ENCODE results near the gene OTOF. TPM values are rescaled to one million over a fixed set of nuclear protein-coding genes. Genes with fewer than 3 reads are reported as not detected.

The OTOF gene
- total RNA-seq, 1 experiment from 2014 or later: 0.26 TPM

DNA sequence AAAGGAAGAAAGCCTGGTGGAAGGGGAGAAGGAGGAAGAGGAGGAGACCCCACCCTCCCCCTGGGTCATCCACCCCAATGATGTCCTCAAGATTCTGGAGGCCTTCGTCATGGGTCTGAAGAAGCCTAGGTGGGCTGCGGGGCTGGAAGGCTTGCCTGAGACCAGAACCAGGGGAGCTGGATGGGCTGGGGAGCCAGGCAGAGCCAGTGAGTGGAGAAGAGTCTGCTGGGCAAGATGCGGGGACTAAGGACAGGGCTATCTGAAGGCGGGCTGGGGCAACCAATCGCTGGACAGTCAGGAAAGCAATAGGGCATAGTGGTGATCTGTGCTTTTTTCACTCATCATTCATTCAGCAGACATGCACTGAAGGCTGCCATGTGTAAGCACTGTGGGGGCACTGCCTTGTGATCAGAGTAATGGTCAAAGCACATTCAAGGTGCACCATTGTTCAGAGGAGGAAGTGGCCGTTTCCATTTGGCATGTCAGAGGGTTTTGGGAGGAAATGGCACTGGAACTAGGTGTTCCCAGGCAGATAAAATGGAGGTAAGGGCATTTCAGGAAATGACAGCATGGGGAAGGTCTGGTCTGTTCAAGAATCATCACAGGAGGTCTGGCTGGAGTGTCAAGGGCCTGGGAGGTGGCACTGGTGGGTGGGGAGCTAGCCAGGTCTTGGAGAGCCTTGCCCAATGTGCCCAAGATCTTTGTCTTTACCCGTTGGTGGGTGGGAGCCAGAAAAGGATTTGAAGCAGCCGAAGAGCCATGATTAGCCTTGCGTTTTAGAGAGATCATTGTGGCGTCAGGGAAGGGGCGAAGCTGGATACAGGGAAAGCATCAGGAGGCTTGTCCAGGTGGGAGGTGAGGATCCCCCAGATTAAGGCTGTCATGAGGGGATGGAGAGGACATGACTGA lies 24.2 kb downstream of the OTOF start (continued):
- TF ChIP-seq, protein P1, sequence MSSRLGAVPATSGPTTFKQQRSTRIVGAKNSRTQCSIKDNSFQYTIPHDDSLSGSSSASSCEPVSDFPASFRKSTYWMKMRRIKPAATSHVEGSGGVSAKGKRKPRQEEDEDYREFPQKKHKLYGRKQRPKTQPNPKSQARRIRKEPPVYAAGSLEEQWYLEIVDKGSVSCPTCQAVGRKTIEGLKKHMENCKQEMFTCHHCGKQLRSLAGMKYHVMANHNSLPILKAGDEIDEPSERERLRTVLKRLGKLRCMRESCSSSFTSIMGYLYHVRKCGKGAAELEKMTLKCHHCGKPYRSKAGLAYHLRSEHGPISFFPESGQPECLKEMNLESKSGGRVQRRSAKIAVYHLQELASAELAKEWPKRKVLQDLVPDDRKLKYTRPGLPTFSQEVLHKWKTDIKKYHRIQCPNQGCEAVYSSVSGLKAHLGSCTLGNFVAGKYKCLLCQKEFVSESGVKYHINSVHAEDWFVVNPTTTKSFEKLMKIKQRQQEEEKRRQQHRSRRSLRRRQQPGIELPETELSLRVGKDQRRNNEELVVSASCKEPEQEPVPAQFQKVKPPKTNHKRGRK (CRISPR knock-in tag; IDR thresholded peaks at IDR 0.05; ENCODE audit: borderline replicate concordance): no peak
- TF ChIP-seq IRF2 (CRISPR knock-in tag; IDR thresholded peaks at IDR 0.05; ENCODE audit: borderline replicate concordance, low read depth): no peak
- no peak for TF ChIP-seq ZNF138 (CRISPR knock-in tag; conservative IDR thresholded peaks at IDR 0.05)
- TF ChIP-seq, protein P2, sequence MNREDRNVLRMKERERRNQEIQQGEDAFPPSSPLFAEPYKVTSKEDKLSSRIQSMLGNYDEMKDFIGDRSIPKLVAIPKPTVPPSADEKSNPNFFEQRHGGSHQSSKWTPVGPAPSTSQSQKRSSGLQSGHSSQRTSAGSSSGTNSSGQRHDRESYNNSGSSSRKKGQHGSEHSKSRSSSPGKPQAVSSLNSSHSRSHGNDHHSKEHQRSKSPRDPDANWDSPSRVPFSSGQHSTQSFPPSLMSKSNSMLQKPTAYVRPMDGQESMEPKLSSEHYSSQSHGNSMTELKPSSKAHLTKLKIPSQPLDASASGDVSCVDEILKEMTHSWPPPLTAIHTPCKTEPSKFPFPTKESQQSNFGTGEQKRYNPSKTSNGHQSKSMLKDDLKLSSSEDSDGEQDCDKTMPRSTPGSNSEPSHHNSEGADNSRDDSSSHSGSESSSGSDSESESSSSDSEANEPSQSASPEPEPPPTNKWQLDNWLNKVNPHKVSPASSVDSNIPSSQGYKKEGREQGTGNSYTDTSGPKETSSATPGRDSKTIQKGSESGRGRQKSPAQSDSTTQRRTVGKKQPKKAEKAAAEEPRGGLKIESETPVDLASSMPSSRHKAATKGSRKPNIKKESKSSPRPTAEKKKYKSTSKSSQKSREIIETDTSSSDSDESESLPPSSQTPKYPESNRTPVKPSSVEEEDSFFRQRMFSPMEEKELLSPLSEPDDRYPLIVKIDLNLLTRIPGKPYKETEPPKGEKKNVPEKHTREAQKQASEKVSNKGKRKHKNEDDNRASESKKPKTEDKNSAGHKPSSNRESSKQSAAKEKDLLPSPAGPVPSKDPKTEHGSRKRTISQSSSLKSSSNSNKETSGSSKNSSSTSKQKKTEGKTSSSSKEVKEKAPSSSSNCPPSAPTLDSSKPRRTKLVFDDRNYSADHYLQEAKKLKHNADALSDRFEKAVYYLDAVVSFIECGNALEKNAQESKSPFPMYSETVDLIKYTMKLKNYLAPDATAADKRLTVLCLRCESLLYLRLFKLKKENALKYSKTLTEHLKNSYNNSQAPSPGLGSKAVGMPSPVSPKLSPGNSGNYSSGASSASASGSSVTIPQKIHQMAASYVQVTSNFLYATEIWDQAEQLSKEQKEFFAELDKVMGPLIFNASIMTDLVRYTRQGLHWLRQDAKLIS (CRISPR knock-in tag; IDR thresholded peaks at IDR 0.05; ENCODE audit: borderline replicate concordance): no peak
- TF ChIP-seq, protein P3, sequence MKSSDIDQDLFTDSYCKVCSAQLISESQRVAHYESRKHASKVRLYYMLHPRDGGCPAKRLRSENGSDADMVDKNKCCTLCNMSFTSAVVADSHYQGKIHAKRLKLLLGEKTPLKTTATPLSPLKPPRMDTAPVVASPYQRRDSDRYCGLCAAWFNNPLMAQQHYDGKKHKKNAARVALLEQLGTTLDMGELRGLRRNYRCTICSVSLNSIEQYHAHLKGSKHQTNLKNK (CRISPR knock-in tag; IDR thresholded peaks at IDR 0.05): no peak
- TF ChIP-seq, protein P4, sequence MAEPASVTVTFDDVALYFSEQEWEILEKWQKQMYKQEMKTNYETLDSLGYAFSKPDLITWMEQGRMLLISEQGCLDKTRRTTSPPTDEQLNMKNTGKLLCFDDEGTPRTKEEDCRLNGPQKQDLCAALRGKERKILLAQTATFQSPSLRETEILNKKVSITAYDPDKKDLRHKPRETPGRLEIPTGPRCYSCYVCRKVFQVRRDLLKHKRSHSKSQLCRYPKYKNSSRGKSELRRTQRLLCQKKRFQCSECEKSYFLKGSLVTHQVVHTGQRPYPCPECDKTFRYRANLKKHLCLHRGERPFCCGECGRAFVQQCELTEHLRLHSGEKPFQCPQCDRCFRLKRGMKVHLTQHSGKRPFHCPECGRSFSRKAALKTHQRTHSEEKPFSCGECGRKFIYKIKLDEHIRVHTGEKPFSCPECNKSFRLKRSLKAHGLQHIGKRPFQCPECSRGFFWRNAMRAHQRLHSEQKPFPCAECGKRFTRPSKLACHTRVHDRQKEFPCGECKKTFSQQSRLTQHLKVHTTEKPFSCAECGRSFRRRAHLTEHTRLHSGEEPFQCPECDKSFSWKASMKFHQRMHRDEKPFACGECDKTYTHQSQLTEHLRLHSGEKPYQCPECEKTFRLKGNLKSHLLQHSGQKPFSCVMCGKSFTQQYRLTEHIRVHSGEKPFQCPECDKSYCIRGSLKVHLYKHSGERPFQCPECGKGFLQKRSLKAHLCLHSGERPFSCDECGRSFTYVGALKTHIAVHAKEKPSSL (CRISPR knock-in tag; conservative IDR thresholded peaks at IDR 0.05): no peak
- TF ChIP-seq TCF7 (CRISPR knock-in tag; IDR thresholded peaks at IDR 0.05; ENCODE audit: low read depth): no peak
- no peak for TF ChIP-seq ATF1 (CRISPR knock-in tag; IDR thresholded peaks at IDR 0.05)
- no peak for TF ChIP-seq TEAD4 (CRISPR knock-in tag; IDR thresholded peaks at IDR 0.05)
- no peak for TF ChIP-seq ETV6 (CRISPR knock-in tag; IDR thresholded peaks at IDR 0.05)
- TF ChIP-seq, protein P5, sequence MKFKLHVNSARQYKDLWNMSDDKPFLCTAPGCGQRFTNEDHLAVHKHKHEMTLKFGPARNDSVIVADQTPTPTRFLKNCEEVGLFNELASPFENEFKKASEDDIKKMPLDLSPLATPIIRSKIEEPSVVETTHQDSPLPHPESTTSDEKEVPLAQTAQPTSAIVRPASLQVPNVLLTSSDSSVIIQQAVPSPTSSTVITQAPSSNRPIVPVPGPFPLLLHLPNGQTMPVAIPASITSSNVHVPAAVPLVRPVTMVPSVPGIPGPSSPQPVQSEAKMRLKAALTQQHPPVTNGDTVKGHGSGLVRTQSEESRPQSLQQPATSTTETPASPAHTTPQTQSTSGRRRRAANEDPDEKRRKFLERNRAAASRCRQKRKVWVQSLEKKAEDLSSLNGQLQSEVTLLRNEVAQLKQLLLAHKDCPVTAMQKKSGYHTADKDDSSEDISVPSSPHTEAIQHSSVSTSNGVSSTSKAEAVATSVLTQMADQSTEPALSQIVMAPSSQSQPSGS (CRISPR knock-in tag; IDR thresholded peaks at IDR 0.05; ENCODE audit: borderline replicate concordance, low read depth): no peak
- TF ChIP-seq NR3C1 (CRISPR knock-in tag; conservative IDR thresholded peaks at IDR 0.05; ENCODE audit: low read depth): no peak
- TF ChIP-seq ZNF317 (CRISPR knock-in tag; IDR thresholded peaks at IDR 0.05; ENCODE audit: borderline replicate concordance, low read depth): no peak
- TF ChIP-seq PRRX2 (CRISPR knock-in tag; IDR thresholded peaks at IDR 0.05): no peak

GRCh38 chr2:26451700-26452099 lies 26.2 kb downstream of the OTOF start:
- POLR2A ChIA-PET: no interaction called here
- CTCF ChIA-PET: interaction anchor here (0.9 to 1.1 kb wide), 2 partner anchors 9 to 18 kb away, joined by 3 to 4 read pairs; no protein-coding TSS in a partner anchor
- Mint-ChIP-seq H3K36me3 (no peaks in the 10 kb centered on the region), H3K9me3 (peaks cover 7% of the 10 kb centered on the region), H3K27ac (no peak overlapping the region), H3K27me3 (ENCODE audit: low read depth) (no peaks in the 10 kb centered on the region), H3K4me1 (no peaks in the 10 kb centered on the region), H3K4me3 (no peak overlapping the region)
- no peak for ATAC-seq
- DNase-seq (ENCODE audit: low spot score): no peak
- TF ChIP-seq SMAD3 (CRISPR knock-in tag; IDR thresholded peaks at IDR 0.05; ENCODE audit: borderline replicate concordance) (no peak), GABPB1 (CRISPR knock-in tag; IDR thresholded peaks at IDR 0.05) (no peak), CBFB (CRISPR knock-in tag; IDR thresholded peaks at IDR 0.05; ENCODE audit: low read depth) (no peak), AR (CRISPR knock-in tag; IDR thresholded peaks at IDR 0.05) (no peak), RORB (CRISPR knock-in tag; IDR thresholded peaks at IDR 0.05) (no peak)
- TF ChIP-seq, protein P6, sequence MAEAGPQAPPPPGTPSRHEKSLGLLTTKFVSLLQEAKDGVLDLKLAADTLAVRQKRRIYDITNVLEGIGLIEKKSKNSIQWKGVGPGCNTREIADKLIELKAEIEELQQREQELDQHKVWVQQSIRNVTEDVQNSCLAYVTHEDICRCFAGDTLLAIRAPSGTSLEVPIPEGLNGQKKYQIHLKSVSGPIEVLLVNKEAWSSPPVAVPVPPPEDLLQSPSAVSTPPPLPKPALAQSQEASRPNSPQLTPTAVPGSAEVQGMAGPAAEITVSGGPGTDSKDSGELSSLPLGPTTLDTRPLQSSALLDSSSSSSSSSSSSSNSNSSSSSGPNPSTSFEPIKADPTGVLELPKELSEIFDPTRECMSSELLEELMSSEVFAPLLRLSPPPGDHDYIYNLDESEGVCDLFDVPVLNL (CRISPR knock-in tag; IDR thresholded peaks at IDR 0.05; ENCODE audit: borderline replicate concordance, low read depth): no peak
